HG02588 (cell line): Measurements from ENCODE around the gene KIAA1671.

Experiments used
- ATAC-seq: cut with Tn5 transposase; IDR thresholded peaks from one replicate; pipeline ENCODE4 v1.9.1; 2021; ENCODE audit warnings: mild to moderate bottlenecking, moderate library complexity; ENCODE audit not compliant: unreplicated experiment

The KIAA1671 gene

GRCh38 chr22:25032066-25032465 is 79.5 kb downstream of the KIAA1671 start:
- ATAC-seq, result no peak

DNA sequence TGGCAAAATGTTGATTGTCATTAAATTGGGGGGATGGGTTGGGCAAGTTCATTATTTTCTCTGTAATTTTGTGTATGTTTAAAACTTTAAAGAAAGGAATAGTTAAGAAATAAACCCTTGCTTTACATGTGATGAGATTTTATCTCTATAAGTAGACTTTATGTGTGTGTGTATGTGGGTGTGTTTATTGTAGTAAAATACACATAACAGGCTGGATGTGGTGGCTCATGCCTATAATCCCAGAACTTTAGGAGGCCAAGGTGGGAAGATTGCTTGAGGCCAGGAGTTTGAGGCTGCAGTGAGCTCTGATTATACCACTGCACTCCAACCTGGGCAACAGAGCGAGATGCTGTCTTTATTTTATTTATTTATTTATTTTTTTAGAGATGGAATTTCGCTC is 83.2 kb downstream of the KIAA1671 start:
- no peak for ATAC-seq

DNA sequence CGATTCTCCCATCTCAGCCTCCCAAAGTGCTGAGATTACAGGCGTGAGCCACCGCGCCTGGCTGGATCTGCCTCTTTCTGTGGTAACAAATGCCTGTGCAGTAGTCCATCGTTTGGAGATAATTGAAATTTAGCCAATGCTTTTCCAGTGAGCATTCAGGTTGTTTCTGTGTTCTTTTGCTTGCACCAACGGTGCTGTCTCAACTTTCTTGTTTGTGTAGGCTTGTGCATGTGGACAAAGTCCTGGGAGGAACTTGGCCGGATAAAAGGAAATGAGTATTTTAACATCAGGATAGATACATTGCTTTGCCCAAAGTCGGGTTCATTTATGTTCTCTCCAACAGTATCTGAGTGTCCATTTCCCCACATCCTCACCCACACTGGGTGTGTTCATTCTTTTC is 85.7 kb downstream of the KIAA1671 start:
- no peak for ATAC-seq

GRCh38 chr22:25038771-25039170 is 86.3 kb downstream of the KIAA1671 start:
- ATAC-seq, result no peak

- no peak for ATAC-seq
These were observed 86.7 kb downstream of the KIAA1671 start for GRCh38 chr22:25039255-25039654.

- no peak for ATAC-seq
These were observed 87.2 kb downstream of the KIAA1671 start for GRCh38 chr22:25039754-25040153.

DNA sequence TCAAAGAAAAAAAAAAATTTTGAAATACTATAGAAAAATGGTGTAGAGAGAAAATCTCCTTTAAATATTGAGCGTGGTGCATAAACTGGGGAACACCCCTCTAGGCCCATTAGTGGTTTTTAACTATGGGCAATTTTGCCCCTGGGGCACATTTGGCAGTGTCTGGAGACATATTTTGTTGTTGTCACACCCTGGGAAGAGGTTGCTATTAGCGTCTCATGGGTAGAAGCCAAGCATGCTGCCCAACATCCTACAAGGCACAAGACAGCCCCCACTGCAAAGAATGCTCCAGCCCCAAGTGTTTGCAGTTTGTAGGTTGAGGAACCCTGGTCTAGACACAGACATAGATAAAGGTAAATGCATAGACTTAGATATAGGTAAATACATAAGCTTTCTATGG is 92.6 kb downstream of the KIAA1671 start:
- ATAC-seq, result no peak

GRCh38 chr22:25048071-25048470 is 95.6 kb downstream of the KIAA1671 start:
- ATAC-seq, result no peak

DNA sequence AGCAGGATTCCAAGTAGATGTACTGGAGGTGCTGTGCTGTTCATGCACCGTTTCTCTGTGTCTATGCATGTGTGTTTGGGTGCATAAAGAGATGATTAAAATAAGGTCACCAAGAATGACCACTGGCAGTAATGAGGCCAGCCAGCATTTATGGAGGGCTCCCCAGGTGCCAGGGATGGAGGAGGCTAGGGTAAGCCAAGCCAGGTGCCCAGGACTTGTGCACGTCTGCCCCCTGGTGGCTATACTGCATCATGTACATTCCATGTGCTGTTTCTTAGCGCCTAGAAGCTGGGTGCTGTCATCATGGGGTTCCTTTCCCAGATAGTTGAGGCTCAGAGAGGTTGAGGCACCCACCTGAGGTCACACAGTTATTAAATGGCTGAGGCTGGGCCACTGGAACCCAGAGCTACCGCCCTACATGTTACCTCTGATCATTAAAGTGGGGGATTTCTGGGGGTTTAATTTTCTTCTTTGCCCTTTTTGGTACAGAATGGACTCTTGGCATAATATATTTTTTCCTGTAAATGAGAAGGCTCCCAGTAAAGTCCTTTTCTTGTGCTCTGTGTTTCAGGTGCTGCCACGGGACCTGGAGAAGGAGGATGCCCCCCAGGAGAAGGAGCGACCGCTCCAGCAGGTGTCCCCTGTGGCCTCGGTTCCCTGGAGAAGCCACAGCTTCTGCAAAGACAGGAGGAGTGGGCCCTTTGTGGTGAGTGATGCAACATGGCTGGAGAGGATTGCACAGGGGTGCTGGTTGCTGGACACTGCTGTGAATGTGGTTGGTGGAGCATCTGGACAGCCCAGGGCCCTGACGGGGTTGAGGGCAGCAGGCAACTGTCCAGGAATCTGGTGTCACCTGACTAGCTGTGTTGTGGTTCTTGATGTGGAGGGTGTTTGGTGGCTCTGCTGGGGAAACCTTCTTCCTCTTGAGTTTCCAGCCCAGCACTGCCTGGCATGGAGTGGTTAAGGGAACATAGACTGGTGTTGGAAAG is 96.4 kb downstream of the KIAA1671 start:
- ATAC-seq, result no peak

GRCh38 chr22:25049770-25050169 is 97.3 kb downstream of the KIAA1671 start:
- ATAC-seq, result no peak

DNA sequence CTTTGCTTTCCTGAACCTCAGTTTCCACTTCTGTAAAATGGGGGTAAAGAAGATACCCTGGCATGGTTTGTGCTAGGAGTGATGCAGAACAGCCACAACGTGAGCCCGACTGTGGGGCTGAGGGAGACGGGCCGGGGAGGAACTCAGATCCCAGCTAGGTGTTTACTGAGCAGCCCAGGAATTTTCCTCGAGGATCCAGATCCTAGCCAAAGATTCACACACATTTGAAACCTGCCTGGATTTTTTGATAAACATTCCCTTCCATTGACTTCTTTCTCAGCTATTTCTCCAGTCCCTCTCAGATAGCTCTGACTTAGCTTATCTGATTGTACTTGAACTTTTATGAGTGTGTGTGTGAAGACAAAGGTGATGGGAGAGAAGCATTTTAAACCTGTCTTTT is 98.0 kb downstream of the KIAA1671 start:
- ATAC-seq, result no peak

DNA sequence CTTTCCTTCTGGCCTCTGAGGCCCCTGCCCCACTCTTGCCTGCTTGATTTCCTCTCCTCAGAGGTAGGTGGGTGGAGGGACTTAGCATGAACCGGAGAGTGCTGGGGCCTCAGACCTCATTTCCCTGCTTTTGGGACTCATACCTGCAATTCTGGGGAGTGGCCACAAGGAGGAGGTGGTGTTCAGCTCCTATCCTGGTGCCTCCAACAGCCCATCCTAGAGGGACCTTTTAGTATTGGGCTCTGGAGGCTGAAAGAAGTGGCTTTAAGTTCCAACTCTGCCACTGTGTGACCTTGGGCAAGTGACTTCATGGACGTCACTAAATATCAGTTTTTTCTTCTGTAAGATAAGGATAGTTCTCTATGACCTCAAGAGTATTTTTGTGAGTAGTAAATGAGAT is 98.6 kb downstream of the KIAA1671 start:
- no peak for ATAC-seq

DNA sequence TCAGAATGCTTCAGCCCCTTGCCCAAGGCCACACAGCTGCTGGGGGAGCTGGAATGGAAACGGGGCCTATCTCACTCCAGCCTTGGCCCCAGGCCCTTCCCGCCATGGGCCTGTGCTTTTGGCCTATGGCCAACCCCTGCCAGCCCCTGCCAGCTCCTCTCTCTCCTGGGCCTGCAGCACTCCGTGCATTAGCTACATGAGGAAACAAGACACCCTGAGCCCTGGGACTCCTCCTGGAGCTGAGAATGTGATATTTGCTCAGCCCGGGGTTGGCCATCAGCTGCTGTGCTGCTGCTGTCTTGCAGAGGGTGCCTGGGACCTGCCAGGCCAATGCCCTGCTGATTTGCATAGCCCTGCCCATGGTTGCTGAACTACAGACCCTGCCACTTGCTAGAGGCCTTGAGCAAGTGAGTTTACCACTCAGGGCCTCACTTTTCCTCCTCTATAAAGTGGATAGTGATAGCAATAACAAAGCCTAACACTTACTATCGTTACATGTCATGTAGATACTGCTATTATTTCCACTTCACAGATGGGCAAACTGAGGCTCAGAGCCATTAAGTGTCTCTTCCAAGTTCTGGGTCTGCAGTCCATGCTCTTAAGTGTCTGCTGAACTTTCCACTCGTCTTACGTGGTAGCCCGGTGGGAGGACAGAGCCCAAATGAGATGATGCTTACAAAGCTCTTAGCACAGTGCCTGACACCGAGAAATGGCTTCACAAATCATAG is 99.6 kb downstream of the KIAA1671 start:
- no peak for ATAC-seq

- no peak for ATAC-seq
These were observed 100.8 kb downstream of the KIAA1671 start for GRCh38 chr22:25053153-25053805.

- ATAC-seq, result no peak
These were observed 102.5 kb downstream of the KIAA1671 start for GRCh38 chr22:25054943-25055511.

- ATAC-seq, result no peak
These were observed 104.7 kb downstream of the KIAA1671 start for GRCh38 chr22:25057013-25057881.

- no peak for ATAC-seq
These were observed 106.9 kb downstream of the KIAA1671 start for GRCh38 chr22:25059438-25059837.

DNA sequence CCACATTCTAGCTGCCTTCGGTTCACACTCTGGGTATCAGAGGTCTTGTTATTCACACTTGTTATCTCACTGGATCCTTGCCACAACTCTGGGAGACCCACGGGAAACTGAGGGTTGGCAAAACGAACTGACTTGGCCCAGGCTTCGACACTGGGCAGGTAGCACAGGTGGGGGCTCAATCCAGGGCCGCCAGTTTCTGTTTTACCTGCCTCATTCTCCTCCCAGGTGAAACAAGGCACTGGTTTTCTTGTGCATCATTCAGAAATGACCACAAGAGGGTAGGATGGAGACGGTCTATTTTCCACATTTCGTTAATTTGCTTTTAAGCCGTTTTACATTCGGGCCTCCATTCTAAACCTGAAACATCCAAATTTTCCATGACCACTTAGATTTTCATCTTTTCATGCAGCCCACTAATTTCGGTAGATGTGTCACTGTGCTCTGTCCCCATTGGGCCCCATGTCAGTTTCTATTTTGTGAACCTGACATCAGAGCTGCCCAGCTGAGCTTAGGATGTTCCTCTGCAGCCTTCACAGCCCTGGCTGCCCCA is 108.1 kb downstream of the KIAA1671 start:
- ATAC-seq, result no peak

DNA sequence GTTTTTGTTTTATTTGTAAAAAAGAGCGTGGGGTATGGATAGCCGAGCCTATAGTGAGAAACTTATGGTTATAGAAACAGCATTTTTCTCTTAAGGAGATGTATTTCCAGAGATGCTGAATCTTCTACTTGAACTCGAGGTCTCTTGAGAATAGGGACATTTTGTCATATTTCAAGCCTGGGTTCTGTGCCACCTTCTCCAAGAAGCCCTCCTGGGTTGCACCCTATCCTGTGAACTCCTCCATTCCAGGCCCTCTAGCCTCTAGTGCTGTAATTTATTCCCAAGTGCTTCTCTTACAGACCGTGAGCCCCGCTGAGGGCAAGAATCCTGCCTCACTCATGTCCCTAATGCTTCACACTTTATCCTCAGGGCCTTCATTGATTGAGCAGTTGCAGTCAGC is 108.6 kb downstream of the KIAA1671 start:
- ATAC-seq, result no peak
